Right hindlimb (tissue), 1 donor: ENCODE results near the gene SEBOX.

Source experiments
- DNase-seq: peaks from one replicate; pipeline ENCODE4 v3.0.0-alpha.2; 2018

SEBOX gene, protein sequence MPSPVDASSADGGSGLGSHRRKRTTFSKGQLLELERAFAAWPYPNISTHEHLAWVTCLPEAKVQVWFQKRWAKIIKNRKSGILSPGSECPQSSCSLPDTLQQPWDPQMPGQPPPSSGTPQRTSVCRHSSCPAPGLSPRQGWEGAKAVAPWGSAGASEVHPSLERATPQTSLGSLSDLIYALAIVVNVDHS

DNA sequence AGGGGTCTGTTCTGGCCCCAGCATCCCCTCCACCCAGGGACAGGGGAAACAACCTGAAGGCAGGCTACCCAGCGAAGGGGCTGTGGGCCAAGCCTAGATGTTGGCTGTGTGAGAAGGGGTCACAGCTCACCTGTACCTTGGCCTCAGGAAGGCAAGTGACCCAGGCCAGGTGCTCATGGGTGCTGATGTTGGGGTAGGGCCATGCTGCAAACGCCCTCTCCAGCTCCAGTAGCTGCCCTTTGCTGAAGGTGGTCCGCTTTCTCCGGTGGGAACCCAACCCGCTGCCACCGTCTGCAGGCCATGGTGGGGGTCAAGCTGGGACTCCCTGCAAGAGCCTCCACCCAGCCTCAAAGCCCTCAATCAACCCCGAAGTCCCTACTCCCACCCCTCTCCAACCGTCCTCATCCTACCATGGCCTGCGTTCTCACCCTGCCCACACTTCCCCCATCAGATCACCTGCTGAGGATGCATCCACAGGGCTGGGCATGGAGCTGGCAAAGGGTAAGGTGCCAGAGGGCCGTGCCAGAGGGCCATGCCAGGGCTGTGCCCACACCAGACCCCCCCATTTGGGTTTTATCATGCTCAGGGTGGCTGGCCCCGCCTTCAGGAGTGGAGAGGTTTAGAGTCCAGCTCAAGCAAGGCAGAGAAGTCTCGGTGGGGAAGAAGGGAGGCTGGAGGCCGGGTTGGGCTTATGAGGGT lies at the start of gene SEBOX:
Gene SEBOX (minus strand): TSS at position 535 of the 699 bp plus-strand sequence. CDS start 48 bp downstream, at position 487.
- DNase-seq: no peak

DNA sequence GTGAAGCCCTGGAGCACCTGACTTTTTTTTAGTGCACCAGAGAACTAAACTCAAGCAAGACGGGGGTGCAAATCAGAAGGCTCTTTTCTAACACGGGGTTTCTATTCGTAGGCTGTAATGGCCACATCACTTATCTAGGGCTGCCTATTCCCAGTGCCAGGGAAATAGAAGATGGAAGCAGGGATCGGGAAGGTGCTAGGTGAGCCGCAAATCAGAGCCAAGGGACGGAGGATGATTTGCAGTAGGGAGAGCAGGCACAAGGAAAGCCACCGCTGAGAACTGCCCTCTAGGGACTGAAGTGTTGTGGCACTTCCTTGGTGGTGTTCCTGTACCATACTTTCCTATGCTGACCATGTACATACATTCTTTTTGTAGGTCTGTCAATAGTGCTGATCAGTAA lies 48.8 kb upstream of the SEBOX start:
- no peak for DNase-seq

DNA sequence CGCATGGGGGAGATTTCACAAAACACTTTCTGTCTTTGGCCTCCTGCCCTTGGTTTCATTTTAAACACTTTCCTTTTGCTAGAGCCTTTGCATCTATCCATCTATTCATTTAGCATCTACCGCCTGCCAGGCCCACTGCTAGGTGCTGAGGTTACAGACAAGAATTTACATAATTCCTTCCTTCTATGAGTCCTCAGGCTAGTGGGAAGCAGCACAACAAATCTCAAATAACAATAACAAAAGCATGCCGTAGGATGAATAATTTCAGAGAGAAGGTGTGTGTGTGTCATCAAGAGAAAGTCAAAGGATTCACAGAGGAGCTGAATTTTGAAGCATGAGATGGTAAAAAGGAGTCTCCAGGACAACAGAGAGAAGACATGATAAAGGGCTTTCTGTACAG lies 47.1 kb upstream of the SEBOX start:
- DNase-seq: no peak

DNA sequence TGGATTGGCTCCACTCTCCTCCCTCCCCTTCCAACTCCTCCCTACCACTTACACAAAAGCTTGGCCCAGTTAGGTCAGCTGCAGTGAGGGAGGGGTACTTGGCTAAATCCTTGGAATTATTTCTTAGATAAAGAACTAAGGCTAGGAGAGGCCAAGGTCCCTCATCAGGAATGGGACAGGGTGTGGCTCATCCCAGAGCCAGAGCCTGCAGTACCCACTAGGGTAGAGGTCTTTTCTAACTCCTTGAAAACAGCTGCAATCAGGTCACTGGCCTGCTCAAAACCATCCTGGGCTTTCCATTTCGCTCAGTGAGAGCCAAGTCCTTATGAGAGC lies 42.9 kb upstream of the SEBOX start:
- no peak for DNase-seq

DNA sequence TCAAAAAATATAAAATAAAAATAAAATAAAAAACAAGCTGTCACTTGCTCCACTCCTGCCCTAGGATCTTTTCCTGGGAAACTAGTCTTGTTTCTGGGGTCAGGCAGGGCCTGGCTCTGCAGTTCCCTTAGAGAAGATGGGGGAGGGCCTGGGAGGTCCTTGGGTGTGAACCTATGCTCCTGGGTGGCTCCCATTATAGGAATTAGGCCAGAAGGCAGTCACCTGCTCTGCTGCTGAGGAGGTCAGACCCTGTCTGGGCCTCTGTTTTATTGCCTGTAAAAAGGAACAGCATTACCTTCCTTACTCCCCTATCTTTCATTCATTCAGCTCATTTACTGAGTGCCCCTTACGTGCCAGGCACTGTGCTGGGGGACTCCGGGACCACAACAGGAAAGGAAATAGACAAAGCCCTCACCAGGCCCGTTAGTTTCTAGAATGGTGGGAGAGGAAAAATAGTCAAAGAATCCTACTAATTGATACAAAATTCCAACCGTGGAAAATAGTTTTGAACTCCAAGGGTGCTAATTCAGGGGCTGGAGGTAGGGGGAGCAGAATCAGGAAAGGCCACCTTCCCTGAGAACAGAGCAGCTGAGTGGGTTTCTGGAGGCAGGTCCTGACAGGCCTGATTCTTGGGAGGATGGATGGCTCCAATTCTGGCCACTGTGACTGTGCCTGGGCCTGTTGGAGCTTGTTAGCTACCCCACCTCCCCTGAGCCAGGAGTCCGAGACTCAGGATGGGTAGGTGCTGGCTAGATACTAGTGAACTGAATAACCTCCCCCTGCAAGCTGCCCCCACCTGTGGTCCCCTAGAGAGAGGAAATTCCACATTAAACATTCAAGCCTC lies 42.4 kb upstream of the SEBOX start:
- no peak for DNase-seq

DNA sequence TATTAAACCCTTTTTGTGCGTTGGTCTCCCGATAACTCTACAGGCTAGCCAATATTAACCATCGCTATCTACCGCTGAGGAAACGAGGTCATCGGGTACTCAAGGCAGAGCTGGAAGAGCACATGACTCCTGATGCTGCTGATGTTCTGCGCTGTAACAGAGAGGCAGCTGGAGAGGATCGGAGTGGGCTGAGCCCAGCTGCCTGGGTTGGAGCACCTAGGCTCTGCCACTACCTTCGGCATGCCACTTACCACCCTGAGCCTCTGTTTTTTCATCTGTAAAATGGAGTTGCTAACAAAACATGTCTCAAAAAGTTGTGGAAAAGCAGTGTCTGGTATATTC lies 41.4 kb upstream of the SEBOX start:
- no peak for DNase-seq

DNA sequence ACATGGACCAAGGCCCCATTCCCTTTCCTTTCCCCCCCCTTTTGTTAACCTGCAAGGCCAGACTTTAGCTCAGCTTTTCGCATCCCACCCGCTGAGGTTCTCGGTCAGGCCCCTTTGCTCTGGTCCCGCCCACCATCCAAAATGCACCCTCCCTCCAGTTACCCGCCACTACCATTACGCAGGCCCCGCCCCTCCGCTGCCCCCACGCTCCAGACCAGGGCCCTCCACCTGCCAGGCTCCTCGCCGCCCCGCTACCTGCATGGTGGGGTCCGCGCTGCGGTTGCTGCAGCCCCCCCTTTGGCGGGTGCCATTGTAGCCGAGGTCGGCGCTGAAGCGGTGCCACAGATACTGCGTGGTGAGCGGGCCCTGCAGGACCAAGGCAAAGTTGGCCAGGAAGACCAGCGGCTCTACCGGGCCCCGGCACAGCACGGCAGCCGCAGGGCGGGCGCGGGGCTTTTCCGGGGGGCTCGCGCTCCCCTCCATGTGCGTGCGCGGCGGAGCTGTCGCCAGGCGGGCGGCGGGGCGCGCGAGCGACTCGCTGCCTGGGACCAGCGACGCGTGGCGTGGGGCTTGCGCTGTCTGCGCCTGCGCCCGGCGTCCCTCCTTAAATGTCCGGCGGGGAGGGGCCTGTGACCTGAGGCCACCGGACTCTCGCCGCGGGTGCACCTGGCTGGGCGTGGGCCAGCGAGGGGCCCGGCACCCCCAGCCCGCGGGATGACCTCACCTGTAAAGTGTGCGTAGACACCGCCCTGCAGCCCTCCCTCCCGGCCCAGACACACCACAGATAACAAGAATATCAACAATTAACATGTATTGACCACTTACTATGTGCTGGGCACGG lies 40.9 kb upstream of the SEBOX start, which contains the start of gene SLC46A1:
Gene SLC46A1 (minus strand): TSS at position 581 of the 841 bp plus-strand sequence. CDS start 98 bp downstream, at position 483.
- DNase-seq: peak; percentile 79

DNA sequence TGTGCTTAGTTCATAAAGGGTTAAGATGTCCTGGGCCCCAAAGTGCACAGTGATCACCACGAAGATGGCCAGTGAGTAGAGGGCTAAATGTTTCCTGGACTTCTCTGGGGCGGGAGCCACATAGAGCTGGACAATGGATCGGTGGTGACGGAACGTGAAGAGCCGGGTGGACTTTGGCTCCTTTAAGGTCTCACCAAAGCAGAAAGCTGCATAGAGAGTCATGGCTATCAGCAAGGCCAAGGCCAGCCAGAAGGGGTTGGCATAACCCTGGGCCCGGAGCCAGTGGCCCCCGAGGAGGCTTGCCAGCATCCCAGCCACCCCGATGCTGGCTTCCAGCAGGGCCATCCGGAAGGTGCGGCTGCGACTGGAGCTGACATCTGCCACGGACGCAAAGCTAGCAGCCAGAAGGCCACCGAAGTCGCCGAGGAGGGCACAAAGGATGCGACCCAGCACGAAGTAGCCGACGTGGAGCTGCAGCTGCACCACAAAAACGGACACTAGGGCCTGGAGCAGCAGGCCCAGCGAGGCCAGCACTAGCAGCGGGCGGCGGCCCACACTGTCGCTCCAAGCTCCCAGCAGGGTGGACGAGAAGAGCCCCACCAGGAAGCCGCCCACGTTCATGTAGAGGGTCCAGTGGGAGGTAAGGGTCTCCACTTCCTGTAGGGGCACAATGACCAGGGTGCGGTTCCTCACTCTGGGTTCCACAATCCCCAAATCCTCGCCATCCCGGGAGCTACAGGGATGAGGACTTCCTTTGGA lies 40.0 kb upstream of the SEBOX start:
- no peak for DNase-seq

DNA sequence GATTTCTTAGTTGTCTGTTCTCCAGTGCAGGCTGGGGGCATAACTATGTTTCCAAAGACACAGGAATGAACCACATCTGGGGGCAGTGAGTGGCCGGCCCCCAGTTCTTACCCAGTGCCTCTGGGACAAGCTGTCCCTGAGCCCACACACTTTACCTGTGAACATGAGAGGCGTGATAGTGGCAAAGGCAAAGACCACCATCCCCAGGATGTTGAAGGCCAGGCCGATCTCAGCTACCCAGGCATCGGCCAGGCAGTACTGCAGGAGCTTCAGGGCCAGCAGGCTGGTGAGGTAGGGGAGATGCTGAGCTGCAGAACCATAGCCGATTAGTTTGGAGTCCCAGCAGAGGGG lies 39.4 kb upstream of the SEBOX start:
- DNase-seq: no peak

DNA sequence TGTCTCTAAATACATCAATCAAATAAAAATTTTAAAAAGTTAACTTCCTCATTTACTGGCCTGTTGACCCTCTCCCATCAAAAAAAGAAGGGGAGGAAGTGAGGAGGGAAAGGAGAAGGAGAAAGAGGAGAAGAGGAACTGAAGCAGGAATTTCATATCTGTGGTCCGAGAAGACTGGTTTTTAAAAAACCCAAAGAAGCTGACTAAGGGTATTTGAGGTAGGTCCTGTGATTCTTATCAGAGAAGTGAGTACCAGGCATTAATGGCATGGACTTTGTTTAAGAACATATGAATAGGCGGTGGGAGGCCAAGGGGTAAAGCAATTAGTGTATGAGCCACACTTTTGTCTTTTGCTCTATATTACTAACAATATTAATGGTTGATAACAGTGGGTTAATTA lies 39.0 kb upstream of the SEBOX start:
- no peak for DNase-seq

DNA sequence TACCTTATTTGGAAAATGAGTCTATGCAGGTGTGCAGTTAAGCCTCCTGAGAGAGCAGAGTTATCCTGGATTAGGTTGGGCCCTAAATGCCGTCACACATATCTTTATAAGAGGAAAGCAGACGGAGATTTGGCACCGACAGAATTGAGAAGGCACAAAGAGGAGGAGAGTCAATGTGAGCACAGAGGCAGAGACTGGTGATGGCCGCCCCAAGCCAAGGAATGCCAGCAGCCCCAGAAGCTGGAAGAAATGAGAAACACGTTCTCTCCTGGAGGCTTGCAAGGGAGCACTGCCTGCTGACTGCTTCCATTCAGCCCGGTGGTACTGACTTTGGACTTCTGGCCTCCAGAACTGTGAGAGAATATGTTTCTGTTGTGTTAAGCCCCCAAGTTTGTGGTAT lies 37.8 kb upstream of the SEBOX start:
- DNase-seq: no peak

DNA sequence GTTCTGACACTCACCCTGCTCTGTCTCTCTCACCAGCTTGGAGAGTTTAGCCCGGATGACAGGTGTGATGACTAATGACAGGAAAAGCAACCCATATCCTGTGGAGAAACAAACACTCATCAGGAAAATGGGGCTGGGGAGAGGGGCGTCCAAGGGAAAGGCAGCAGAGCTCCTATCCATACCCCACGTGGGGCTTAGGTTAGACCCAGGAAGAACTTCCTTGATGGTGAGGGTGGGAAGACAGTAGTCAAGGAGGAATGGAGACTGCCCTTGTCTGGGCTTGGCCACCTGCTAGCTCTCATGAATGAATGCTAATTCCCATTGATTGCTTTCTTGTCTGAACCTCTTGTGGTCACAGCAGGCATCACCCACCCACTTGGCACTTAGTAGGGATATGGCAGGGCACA lies 37.2 kb upstream of the SEBOX start:
- DNase-seq: no peak

DNA sequence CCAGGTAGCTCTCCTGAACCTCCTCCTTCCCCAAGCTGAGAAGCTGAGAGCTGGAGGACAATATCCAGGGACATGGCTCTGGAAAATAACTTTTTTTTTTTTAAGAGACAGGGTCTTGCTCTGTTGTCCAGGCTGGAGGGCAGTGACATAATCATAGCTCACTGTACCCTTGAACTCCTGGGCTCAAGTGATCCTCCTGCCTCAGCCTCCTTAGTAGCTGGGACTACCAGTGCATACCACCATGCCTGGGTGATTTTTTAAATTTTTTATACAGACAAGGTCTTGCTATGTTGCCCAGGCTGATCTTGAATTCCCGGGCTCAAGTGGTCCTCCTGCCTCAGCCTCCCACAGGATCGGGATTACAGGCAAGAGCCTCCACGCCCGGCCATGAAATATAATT lies 34.8 kb upstream of the SEBOX start:
- no peak for DNase-seq

DNA sequence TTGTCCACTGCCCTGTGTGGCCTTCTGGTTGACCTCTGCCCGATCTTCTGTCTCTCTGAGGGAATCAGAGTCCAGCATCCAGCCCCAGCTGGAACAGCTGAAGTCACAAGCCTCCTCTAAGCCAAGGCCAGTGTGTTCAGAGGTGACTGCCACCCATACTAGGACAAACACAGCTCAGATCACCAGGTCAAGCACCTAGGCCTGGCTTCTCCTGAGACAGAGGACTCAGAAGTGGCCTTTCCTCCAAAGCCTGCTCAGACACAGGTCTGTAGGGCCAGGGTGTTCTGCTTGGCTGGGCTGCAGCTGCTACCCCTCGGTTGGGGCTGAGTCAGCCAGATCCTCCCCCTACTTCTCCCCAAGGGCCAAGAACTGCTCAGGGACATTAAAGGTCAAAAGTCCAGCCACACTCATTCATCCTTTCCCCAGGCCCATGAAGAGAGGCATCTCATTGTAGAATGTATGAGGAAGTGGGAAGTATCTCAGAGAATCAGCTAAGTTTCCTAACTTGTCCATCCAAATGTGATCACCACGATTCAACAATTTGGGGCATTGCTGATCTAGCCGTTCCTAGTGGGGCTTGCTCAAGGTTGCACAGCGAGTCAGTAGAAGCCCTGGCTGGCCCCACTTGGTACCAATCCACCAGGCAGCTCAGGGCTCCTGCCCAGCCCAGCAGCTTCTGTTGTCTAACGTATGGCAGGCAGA lies 33.4 kb upstream of the SEBOX start:
- DNase-seq: no peak

DNA sequence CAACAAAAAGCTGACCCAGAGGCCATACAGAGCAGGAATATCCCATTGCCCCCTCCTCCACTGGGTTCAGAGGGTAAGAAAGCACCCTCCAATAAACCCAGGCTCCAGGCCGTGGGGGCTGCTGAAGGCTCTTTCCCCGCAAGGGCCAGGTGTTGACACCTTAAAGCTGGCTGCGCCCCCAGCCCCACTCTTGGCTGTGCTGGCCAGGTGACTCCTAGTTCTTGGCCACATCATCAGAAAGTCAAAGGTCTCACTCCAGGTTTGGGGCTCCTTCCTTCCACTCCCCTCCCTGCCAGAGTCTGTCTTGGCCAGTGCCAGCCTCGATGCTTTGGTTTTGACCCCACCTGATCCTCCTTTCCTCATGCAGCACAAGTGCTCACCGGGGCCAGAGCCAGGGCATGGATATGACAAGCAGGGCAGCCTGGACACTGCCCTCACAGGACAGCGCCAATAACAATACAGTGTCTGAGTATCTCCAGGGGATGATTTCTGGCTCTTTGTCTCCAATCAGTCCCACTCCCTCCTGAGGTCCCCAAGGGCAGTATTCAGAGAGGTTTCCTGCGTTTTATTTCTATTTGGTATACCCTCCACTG lies 32.8 kb upstream of the SEBOX start:
- DNase-seq: no peak

DNA sequence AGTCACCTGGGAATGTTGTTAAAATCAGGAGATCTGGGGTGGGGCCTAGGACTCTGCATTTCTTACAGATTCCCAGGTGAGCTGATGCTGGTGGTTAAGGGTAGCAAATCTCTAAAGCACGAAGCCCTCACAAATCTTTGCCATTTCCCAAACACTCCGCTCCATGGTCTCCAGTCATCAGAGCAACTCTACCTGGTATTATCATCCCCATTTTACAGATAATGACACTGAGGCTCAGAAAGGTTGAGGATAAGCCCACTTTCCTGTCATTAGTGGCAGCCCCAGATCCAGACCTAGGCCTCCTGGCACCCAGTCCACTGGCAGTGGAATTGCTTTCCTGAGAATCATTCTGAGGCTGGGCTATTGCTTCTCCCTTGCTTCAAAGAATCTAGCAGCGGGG lies 32.3 kb upstream of the SEBOX start:
- DNase-seq: no peak

DNA sequence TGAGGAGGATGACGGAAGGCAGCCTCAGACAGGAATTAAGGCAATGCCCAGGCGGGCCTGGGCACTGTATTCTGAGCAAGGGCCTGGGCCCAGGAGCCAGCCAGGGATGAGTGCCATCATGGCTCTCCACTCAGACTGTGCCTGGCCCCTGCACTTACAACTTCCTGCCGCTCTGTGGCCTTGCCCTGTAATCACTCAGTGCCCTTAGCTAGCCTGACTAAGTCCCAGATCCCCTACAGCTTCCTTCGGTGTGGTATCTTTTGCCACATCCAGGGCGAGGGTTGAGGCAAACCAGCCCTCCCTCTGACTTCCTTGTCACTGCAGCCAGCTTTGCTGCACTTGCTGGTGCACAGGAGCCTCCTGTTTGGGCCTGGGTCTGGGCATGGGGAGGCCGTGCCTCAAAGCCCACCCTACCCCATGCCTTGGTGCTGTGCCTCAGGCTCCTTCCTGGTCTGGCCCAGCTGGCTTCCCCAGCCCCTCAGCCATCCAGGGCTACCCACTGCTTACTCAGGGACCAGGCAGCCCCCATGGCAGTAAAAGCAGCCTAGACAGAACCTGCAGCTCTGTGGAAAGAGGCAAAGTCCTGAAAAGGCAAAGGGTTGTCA lies 31.7 kb upstream of the SEBOX start:
- no peak for DNase-seq

DNA sequence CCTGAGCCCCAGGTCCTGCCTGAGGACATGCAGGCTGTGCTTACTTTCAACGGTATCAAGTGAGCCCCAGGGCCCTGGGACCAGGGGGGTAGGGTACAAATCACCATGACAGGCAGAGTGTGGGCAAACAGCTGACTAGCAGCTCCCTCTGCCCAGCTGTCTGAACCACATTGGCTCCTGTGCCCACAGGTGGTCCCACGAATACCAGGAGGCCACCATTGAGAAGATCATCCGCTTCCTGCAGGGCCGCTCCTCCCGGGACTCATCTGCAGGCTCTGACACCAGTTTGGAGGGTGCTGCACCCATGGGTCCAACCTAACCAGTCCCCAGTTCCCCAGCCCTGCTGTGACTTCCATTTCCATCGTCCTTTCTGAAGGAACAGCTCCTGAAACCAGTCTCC lies 31.0 kb upstream of the SEBOX start:
- no peak for DNase-seq

DNA sequence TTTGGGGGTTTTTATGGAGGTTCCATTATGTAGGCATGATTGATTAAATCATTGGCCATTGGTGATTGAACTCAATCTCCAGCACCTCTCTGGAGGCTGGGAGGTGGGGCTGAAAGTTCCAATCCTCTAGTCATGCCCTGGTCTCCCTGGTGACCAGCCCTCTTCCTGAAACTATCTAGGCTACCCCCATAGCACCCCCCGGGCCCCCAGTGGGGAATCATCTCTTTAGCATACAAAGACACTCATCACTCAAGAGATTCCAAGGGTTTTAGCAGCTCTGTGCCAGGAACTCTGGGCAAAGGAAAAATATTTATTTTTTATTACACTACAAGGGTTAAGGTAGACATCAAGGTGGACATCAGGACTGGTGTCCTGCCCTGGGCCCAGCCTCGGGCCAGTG lies 30.4 kb upstream of the SEBOX start:
- no peak for DNase-seq

DNA sequence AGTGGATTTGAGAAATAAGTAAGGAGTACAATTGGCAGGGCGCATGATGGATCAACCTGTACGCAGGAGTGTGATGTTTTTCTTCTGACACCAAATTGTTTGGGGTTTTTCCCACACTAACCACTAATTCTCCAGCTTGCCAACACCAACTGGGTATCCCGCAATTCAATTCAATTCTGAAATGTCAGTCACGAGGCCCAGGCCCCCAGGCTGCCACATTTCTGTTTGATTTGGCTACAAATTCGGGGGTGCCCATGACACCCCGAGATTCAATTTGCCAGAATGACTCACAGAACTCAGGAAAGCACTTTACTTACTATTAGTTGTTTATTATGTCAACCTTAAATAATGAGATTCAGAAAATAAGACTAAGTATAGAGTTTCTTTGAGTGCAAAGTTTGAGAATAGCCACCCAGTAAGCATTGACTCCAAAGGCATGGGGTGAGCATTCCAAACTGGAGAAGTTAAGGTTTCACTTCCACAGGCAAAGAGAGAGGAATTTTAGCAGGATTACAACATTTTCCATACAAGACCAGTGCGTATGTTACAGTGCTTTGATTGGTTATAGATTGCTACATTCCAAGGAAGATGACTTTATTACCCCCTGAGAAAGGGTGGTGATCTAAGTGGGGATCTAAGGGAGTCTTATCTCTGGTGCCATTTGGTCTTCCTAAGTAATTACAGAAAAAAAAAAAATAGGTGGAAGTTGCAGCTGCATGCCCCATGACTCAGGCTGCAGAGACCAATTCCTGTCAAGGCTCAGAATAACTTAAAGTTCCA lies 29.5 kb upstream of the SEBOX start:
- no peak for DNase-seq
